DMS114 treated with DMSO at 0.1 percent for 48 hours (cell line): ENCODE measurements around the gene ASB16.

Experiments
- DNase-seq: peaks from one replicate; lab custom pipeline; 2025; ENCODE audit not compliant: unreplicated experiment; lab: John Stamatoyannopoulos, UW

Gene ASB16

DNA sequence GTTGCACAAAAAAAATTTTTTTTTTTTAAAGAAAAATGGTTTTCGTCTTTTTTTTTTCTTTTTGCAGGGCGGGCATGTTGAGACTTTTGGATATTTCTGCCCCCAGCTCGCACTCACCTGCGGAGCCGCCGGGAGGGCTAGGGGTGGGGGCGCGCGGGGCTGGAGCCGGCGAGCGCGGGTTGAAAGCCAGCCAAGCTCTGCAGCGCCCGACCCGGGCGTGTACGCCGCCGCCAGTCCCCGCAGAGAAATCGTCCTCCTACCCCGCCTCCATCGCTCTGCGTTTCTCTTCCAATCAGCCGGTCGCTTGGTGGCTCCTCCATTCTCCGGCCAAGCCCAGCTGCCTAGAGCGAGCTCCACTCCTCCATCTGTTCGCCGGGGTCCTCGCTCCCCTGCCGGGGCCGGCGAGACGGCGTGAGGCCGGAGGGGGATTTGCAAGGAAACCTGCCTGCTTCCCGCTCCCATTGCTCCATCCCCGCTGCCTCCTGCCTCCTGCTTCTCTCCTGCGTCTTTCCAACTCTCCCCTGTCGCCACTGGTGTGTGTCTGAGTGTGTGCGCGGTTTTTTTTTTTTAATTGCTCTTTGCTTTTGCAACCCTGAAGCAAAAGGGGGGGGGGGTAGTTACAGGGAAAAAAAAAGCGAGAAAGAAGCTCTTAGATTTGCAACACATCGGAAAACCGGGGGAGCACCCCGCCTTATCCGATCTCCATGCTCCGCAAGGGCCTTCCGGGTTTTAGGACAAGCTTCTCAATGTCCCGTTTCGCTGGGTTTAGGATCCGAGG lies 50.8 kb downstream of the ASB16 start:
- peak; percentile 60 for DNase-seq

DNA sequence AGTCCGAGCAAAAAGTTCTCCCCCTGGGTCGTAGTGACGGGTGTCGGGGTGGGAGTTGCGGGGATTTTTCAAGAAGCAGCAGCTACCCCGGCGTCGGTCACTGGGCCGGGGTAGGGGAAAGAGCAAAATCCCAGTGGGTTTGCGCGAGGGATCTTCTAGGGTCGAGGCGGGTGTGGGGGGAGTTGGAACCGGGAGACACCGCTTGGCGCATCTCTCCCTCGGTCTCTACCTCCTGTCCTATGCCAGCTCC lies 51.3 kb downstream of the ASB16 start:
- no peak for DNase-seq

DNA sequence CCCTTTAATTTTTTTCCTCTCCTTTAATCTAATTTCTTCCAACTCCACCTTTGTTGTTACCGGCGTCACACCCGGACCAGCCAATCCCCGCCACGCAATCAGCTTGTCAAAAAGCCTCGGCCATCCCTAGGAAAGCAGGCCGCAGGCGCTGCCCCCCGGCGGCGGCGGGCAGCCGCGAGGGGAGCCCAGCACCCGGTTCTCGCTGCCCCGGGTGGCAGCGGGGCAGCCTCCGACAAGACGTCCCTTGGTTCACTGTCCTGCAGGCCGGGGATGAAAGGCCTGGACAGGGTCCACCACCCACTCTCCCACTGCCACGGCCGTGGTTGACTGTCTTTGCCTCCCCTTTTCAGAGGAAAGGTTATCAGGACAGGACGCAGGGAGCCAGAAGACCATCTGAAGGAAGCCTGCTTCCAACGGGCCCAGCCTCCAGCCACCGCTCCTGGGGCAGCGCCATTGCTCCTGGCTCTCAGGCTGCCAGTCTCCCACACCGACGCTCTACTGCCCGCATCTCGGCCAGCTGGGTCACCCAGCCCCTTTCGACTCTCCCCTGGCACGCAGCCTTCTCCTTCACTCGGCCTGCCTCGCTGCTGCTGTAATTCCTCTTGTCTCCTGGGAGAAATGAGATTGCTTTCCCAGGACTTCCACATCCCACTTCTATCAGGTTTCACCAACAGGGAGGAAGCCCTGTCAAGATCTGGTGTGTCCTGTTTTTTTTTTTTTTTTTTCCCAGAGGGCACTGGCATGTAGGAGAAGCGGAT lies 51.8 kb downstream of the ASB16 start:
- DNase-seq = peak; percentile 83

DNA sequence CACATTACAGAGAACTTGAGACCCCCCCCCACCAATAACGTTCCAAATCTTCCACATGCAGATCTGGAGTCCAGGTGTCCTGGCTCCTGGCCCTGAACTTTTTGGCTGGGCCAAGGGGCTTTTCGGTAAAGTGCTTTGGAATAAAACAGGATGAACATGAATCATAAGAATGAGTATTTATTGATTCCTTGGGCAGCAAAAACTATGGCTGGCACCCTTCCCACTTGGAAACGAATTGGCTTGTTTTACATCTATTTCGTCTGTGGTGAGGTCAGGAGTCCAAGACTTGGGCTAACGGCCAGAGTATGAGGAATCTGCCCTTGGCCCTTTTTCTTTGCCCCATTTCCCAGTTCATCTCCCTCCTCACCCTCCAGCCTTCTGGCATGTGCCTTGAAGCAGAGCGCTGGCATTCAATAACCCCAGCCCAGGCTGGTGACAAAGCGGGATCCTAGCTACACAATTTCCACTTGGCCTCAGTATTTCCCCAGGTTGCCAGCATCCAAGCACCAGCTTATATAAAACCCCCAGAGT lies 53.1 kb downstream of the ASB16 start:
- no peak for DNase-seq
